ENCODE measurements around the gene ARHGEF4.

DNA sequence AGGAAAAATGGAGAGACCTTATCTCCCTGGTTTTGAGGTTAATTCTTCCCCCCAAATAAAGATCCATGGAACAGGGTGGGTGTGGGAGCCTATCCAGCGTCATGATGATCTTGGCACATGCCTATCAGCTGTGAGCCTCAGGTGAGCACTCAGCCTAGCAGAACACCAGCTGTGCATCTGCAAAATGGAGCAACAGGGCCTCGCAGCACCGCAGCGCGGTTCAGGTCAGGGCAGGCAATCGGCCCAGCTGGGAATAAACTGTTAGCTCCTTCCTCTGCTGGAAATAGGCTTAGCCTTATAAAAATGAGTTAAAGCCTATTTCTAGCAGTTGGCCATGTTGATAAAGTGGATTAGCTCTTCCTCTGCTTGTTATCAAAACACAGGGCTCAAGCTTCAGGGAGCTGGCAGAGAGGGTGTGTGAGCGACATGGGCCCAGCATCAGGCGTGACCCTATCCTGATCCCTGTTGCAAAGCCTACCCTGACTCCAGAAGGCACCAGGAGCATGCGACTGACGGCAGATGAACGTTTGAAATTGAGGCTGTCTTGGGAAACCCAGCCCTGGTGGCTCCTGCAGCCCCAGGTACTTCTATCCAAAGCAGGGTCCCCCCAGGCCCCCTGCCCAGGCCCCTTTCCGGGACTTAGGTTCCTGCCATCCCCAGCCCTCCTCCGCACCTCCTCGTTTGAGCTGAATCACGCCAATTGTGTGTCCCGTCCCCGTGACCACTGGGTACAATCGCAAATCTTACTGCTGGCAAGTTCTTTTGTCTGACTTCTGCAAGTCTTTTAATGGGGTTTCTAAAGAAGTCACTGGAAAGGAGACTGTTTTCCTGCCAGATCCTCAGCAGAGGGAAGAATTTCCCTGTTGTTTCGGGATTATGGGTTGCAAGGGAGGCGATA, 35.4 kb downstream of the ARHGEF4 start:
- TF ChIP-seq POLR2A (IDR thresholded peaks at IDR 0.05; ENCODE audit: low read depth) (no peak), POLR2AphosphoS5 (IDR thresholded peaks at IDR 0.05) (no peak)
